DOHH2 (cell line): ENCODE measurements around the gene PRDM16.

ENCODE experiments used
- CTCF ChIP-seq: fragments of 200-600 bp; sonication (generic); IDR thresholded peaks from one replicate; pipeline ENCODE4 v1.5.1; 2014; ENCODE audit warnings: antibody characterized with exemption, mild to moderate bottlenecking, low read depth, low read length; ENCODE audit not compliant: poor library complexity, severe bottlenecking
- EZH2phosphoT487 ChIP-seq: fragments of 200-600 bp; sonication (generic); IDR thresholded peaks from 2 replicates; pipeline ENCODE4 v1.6.1; 2017; ENCODE audit warnings: borderline replicate concordance, mild to moderate bottlenecking, antibody characterized with exemption, low read length, moderate library complexity, mixed read lengths

DNA sequence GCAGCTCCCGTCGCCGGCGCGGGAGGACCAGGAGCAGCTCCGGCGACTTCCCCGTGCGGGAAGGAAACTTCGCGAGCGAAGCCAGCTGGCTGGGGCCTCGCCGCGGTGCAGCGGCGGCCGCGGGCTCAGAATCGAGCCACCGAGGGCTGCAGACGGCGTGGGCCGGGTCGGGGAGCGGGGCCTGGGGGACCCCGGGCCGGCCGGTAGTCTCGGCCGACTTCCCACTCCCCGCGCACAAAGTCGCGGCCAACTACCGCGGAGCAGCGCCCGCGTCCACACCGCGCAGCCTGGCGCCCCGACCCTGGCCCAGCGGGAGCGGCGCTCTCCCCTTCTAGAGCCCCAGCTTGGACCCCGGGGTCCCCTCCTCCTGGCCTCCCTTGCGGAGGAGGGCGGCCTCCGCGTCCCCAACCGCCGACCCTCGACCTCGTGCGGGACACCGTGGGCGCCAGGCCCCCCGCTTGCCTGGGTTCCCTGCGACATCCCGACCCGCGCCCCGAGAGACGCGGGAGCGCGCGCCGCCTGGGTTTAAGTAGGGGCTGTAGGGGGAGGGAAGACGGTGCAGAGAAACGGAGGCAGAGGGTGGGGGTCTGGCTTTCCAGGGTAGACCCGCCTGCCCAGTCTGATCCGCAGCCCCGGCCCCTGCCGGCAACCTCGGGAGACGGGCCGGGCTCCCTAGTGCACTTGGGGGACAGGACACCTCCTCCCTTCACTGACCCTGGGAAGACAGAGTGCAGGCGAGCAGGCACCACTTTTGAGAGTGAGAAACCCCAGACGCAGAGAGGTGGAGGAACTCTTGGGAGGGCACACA lies 4.7 kb downstream of the PRDM16 start:
- no peak for TF ChIP-seq CTCF
- TF ChIP-seq EZH2phosphoT487 = no peak
